Measurements from ENCODE around the gene STEAP1B. TPM values are rescaled to one million over a fixed set of nuclear protein-coding genes. Genes with fewer than 3 reads are reported as not detected.
"Not testable (repeated sequence)": the region's sequence is repeated elsewhere in the genome, so short reads cannot be mapped to it uniquely, and the experiment has no call there.

Gene STEAP1B
- total RNA-seq, 1 donor from 2014 or later, result 5.6 TPM

DNA sequence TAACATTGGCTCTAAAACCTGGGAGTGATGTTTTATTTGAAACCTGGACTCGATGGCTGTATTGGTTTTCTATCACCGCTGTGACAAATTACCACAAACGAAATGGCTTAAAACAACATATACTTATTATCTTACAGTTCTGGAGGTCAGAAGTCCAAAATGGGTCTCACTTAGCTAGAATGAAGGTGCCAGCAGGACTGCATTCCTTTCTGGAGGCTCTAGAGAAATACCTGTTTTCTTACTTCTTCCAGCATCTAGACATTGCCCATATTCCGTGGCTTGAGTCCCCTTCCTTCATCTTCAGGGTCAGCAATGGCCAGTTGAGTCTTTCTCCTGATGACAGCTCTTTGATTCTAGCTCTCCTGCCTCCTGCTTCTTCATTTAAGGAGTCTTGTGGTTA, 44.3 kb upstream of the STEAP1B start:
- no peak overlapping the region for H3K27ac Mint-ChIP-seq (ENCODE audit: unreplicated experiment)
- no peaks in the 10 kb centered on the region for H3K36me3 Mint-ChIP-seq (ENCODE audit: low read depth, unreplicated experiment)
- TF ChIP-seq, protein P1, sequence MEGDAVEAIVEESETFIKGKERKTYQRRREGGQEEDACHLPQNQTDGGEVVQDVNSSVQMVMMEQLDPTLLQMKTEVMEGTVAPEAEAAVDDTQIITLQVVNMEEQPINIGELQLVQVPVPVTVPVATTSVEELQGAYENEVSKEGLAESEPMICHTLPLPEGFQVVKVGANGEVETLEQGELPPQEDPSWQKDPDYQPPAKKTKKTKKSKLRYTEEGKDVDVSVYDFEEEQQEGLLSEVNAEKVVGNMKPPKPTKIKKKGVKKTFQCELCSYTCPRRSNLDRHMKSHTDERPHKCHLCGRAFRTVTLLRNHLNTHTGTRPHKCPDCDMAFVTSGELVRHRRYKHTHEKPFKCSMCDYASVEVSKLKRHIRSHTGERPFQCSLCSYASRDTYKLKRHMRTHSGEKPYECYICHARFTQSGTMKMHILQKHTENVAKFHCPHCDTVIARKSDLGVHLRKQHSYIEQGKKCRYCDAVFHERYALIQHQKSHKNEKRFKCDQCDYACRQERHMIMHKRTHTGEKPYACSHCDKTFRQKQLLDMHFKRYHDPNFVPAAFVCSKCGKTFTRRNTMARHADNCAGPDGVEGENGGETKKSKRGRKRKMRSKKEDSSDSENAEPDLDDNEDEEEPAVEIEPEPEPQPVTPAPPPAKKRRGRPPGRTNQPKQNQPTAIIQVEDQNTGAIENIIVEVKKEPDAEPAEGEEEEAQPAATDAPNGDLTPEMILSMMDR (IDR thresholded peaks at IDR 0.05; ENCODE audit: unreplicated experiment), result no peak
- H3K4me1 Mint-ChIP-seq (ENCODE audit: unreplicated experiment), result peaks cover under 1% of the 10 kb centered on the region
- no peak for DNase-seq (ENCODE audit: low spot score)
- H3K9me3 Mint-ChIP-seq (ENCODE audit: unreplicated experiment), result no peaks in the 10 kb centered on the region
- no peaks in the 10 kb centered on the region for H3K27me3 Mint-ChIP-seq (ENCODE audit: unreplicated experiment)
- no peak overlapping the region for H3K4me3 Mint-ChIP-seq (ENCODE audit: unreplicated experiment)

DNA sequence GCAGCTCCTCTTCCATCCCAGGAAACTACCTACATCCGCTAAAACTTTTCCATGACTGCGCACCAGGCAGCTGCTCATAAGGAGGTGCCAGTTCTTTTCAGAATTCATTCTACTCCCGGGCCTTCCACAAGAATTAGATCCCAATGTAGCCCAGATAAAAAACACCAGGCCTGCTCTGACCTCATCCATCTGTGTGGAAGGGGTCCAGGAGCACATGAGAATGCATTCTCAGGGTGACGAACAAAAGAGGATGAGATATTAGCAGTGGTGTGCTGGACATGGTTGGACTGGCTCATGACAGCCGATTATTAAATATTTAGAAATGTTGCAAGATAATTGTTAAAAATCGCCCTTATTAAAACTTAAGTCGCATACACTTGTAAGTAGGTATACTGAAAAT, 43.2 kb upstream of the STEAP1B start:
- H3K9me3 Mint-ChIP-seq (ENCODE audit: unreplicated experiment), result no peaks in the 10 kb centered on the region
- DNase-seq (ENCODE audit: low spot score), result no peak
- H3K4me3 Mint-ChIP-seq (ENCODE audit: unreplicated experiment), result no peak overlapping the region
- H3K36me3 Mint-ChIP-seq (ENCODE audit: low read depth, unreplicated experiment), result no peaks in the 10 kb centered on the region
- TF ChIP-seq, protein P1 (IDR thresholded peaks at IDR 0.05; ENCODE audit: unreplicated experiment), result no peak
- no peaks in the 10 kb centered on the region for H3K27me3 Mint-ChIP-seq (ENCODE audit: unreplicated experiment)
- H3K4me1 Mint-ChIP-seq (ENCODE audit: unreplicated experiment), result no peaks in the 10 kb centered on the region
- no peak overlapping the region for H3K27ac Mint-ChIP-seq (ENCODE audit: unreplicated experiment)

DNA sequence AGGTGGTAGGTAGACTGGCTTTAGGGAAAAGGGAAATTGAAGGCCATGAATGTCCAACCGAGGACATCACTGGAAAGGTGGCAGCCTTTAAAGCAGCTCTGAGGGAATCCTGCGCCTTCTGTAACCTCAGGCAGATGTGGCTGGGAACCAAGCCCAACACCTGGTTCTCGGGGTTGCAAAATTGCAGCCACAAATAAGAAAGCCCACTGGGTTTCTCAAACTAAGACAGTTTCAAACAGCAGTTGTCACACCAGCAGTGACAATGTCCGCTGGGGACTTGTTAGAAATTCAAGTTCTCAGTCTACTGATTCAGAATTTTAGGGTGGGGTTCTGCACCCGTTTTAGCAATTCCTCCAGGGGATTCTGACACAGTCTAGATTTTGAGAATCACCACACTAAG, 42.7 kb upstream of the STEAP1B start:
- TF ChIP-seq, protein P1 (IDR thresholded peaks at IDR 0.05; ENCODE audit: unreplicated experiment), result no peak
- H3K4me1 Mint-ChIP-seq (ENCODE audit: unreplicated experiment), result no peaks in the 10 kb centered on the region
- no peak for DNase-seq (ENCODE audit: low spot score)
- H3K27me3 Mint-ChIP-seq (ENCODE audit: unreplicated experiment), result no peaks in the 10 kb centered on the region
- no peak overlapping the region for H3K27ac Mint-ChIP-seq (ENCODE audit: unreplicated experiment)
- no peaks in the 10 kb centered on the region for H3K36me3 Mint-ChIP-seq (ENCODE audit: low read depth, unreplicated experiment)
- no peak overlapping the region for H3K4me3 Mint-ChIP-seq (ENCODE audit: unreplicated experiment)
- no peaks in the 10 kb centered on the region for H3K9me3 Mint-ChIP-seq (ENCODE audit: unreplicated experiment)

DNA sequence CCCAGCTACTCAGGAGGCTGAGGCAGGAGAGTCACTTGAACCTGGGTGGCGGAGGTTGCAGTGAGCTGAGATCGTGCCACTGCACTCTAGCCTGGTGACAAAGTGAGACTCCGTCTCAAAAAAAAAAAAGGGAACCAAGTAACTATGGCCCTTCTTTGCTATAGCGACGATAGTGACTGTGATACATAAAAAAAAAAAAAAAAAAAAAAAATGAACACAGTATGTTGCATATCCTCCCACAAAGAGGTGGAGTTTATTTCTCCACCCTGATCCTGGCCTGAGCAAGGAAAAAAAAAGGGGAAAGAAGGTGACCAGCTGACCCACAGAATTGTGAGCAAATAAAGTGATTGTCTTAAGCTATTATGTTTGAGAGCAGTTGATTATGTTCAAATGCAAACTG, 42.3 kb upstream of the STEAP1B start:
- H3K27ac Mint-ChIP-seq (ENCODE audit: unreplicated experiment), result no peak overlapping the region
- no peak for DNase-seq (ENCODE audit: low spot score)
- TF ChIP-seq, protein P1 (IDR thresholded peaks at IDR 0.05; ENCODE audit: unreplicated experiment), result no peak
- no peaks in the 10 kb centered on the region for H3K4me1 Mint-ChIP-seq (ENCODE audit: unreplicated experiment)
- H3K27me3 Mint-ChIP-seq (ENCODE audit: unreplicated experiment), result no peaks in the 10 kb centered on the region
- no peaks in the 10 kb centered on the region for H3K36me3 Mint-ChIP-seq (ENCODE audit: low read depth, unreplicated experiment)
- H3K4me3 Mint-ChIP-seq (ENCODE audit: unreplicated experiment), result no peak overlapping the region
- no peaks in the 10 kb centered on the region for H3K9me3 Mint-ChIP-seq (ENCODE audit: unreplicated experiment)

DNA sequence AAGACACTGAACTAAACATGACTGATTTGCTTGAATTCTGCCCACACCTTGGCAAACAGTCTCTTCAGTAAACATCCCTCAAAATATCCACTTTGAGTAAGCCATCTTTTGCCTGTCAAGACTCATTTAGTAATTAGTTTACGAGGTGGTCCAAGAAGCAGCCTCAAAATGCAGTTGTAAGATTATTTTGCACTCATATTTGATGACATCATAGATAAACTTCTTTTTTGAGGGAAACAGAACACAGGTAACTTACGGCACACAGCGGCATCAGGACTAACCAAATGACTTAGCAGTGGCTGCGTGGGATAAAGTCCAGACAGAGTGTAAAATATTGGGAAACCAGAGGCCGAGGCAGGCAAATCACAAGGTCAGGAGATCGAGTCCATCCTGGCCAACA, 41.8 kb upstream of the STEAP1B start:
- no peaks in the 10 kb centered on the region for H3K9me3 Mint-ChIP-seq (ENCODE audit: unreplicated experiment)
- no peak for DNase-seq (ENCODE audit: low spot score)
- no peaks in the 10 kb centered on the region for H3K4me1 Mint-ChIP-seq (ENCODE audit: unreplicated experiment)
- TF ChIP-seq, protein P1 (IDR thresholded peaks at IDR 0.05; ENCODE audit: unreplicated experiment), result no peak
- H3K27me3 Mint-ChIP-seq (ENCODE audit: unreplicated experiment), result no peaks in the 10 kb centered on the region
- H3K4me3 Mint-ChIP-seq (ENCODE audit: unreplicated experiment), result no peak overlapping the region
- no peaks in the 10 kb centered on the region for H3K36me3 Mint-ChIP-seq (ENCODE audit: low read depth, unreplicated experiment)
- H3K27ac Mint-ChIP-seq (ENCODE audit: unreplicated experiment), result no peak overlapping the region

DNA sequence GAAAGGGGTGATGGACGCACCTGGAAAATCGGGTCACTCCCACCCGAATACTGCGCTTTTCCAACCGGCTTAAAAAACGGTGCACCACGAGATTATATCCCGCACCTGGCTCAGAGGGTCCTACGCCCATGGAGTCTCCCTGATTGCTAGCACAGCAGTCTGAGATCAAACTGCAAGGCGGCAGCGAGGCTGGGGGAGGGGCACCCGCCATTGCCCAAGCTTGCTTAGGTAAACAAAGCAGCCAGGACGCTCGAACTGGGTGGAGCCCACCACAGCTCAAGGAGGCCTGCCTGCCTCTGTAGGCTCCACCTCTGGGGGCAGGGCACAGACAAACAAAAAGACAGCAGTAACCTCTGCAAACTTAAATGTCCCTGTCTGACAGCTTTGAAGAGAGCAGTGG, 28.5 kb upstream of the STEAP1B start:
- DNase-seq (ENCODE audit: low spot score); H3K4me1 Mint-ChIP-seq (ENCODE audit: unreplicated experiment); H3K27ac Mint-ChIP-seq (ENCODE audit: unreplicated experiment); H3K36me3 Mint-ChIP-seq (ENCODE audit: low read depth, unreplicated experiment); H3K27me3 Mint-ChIP-seq (ENCODE audit: unreplicated experiment); H3K4me3 Mint-ChIP-seq (ENCODE audit: unreplicated experiment); H3K9me3 Mint-ChIP-seq (ENCODE audit: unreplicated experiment): not testable (repeated sequence)

DNA sequence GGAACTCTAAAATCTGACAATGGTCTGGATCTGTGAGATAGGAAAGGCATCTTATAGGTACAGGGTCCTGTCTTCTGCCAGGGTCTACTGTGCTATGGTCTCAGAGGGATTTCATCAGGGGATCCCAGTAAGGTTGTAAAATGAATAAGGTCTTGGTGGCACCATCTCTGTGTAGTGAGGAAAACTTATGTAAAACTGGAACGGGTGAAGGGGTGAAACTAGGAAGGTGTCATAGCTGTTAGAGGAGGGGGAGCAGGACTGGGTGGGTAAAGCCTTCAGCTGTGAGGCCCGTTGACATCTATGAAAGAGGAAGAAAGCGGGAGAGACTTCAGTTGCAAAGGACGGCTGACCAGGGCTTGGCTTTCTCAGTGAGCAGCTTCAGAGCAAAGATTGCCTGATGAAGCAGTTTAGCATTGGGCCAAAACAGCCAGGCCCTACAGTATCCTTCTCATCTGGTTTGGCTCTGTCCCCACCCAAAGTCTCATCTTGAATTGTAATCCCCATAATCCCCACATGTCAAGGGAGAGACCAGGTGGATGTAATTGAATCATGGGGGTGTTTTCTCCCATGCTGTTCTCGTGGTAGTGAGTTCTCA, 24.5 kb upstream of the STEAP1B start:
- not testable (repeated sequence) for H3K27ac Mint-ChIP-seq (ENCODE audit: unreplicated experiment); DNase-seq (ENCODE audit: low spot score); H3K27me3 Mint-ChIP-seq (ENCODE audit: unreplicated experiment); H3K4me1 Mint-ChIP-seq (ENCODE audit: unreplicated experiment); H3K9me3 Mint-ChIP-seq (ENCODE audit: unreplicated experiment); H3K36me3 Mint-ChIP-seq (ENCODE audit: low read depth, unreplicated experiment); H3K4me3 Mint-ChIP-seq (ENCODE audit: unreplicated experiment)

Measured in endothelial cell (in vitro differentiated cells).